H1 (cell line): Measurements from ENCODE around the gene ADGRG1. TPM values are rescaled to one million over a fixed set of nuclear protein-coding genes. Genes with fewer than 3 reads are reported as not detected.

Experiments
- CTCF ChIA-PET: fragments of 300-600 bp; sonication (Branson Sonifier 250); formaldehyde crosslinking; loops from one replicate; lab custom pipeline; 2021; ENCODE audit not compliant: partially characterized antibody; lab: Charles Lee
- POLR2A ChIA-PET: fragments of 300-600 bp; sonication (Branson Sonifier 250); formaldehyde crosslinking; loops from one replicate; lab custom pipeline; 2021; ENCODE audit warnings: inconsistent platforms; ENCODE audit not compliant: partially characterized antibody; lab: Charles Lee
- DNase-seq, 2 experiments: peaks; one replicate each; pipeline versions ENCODE4 v3.0.0 to v3.0.0-alpha.2; 2010 to 2022; ENCODE audit warnings: low spot score in 2 of 2, low read depth in 1 of 2, mixed read lengths in 1 of 2
- FAIRE-seq: peaks from 2 replicates; lab custom pipeline; 2011; peaks lifted over from hg19 to GRCh38; lab: Jason Lieb, UNC
- H2AFZ ChIP-seq: 2 replicates; pipeline ENCODE4 v1.8.1; 2012; ENCODE audit warnings: low read length, inconsistent platforms
- H2AK5ac ChIP-seq: 2 replicates; pipeline ENCODE4 v1.6.1; 2013; ENCODE audit warnings: low read depth, low read length
- H2BK120ac ChIP-seq: replicated peaks from 2 replicates; pipeline ENCODE3; 2013; ENCODE audit warnings: low read depth, low read length, inconsistent platforms
- H2BK12ac ChIP-seq: 2 replicates; pipeline ENCODE4 v1.6.1; 2013; ENCODE audit warnings: low read depth, low read length
- H2BK15ac ChIP-seq: 2 replicates; pipeline ENCODE4 v1.6.1; 2013; ENCODE audit warnings: low read length
- H2BK20ac ChIP-seq: 2 replicates; pipeline ENCODE4 v1.6.1; 2013; ENCODE audit warnings: low read length
- H2BK5ac ChIP-seq: 2 replicates; pipeline ENCODE4 v1.6.1; 2013; ENCODE audit warnings: low read depth, low read length
- H3K14ac ChIP-seq: 2 replicates; pipeline ENCODE4 v1.6.1; 2013; ENCODE audit warnings: inconsistent platforms; ENCODE audit not compliant: insufficient read length
- H3K18ac ChIP-seq: 2 replicates; pipeline ENCODE4 v1.6.1; 2013; ENCODE audit warnings: low read length; ENCODE audit errors: extremely low read depth
- H3K23ac ChIP-seq: 2 replicates; pipeline ENCODE4 v1.6.1; 2013; ENCODE audit warnings: inconsistent platforms; ENCODE audit not compliant: insufficient read length
- H3K23me2 ChIP-seq: 2 replicates; pipeline ENCODE4 v1.6.1; 2013; ENCODE audit warnings: low read depth, low read length
- H3K27ac ChIP-seq: 2 replicates; pipeline ENCODE4 v1.6.1; 2011; ENCODE audit warnings: low read depth, low read length, inconsistent platforms
- H3K27me3 ChIP-seq, 4 experiments: replicated peaks in 1 of 4; 1 replicate in 1 of 4; 2 replicates in 3 of 4; pipeline versions ENCODE4 v1.6.1 to v1.8.1; 2011 to 2013; ENCODE audit warnings: low read length in 3 of 4, mild to moderate bottlenecking in 3 of 4, inconsistent platforms in 2 of 4, mixed read lengths in 2 of 4, moderate library complexity in 1 of 4; ENCODE audit not compliant: control insufficient read depth in 3 of 4, insufficient read depth in 3 of 4; ENCODE audit errors: extremely low read depth in 1 of 4
- H3K36me3 ChIP-seq, 4 experiments: 2 replicates each; pipeline versions ENCODE4 v1.6.1 to v1.8.1; 2011 to 2013; ENCODE audit warnings: mild to moderate bottlenecking in 4 of 4, low read length in 3 of 4, moderate library complexity in 2 of 4, control low read depth in 1 of 4, inconsistent platforms in 1 of 4; ENCODE audit not compliant: insufficient read depth in 4 of 4, control insufficient read depth in 2 of 4
- H3K4ac ChIP-seq: replicated peaks from 2 replicates; pipeline ENCODE3; 2013; ENCODE audit warnings: low read length, low read depth, mixed read lengths, inconsistent platforms; ENCODE audit not compliant: insufficient read length
- H3K4me1 ChIP-seq, 4 experiments: replicated peaks in 1 of 4; 1 replicate in 1 of 4; 2 replicates in 3 of 4; pipeline versions ENCODE4 v1.6.1 to v1.8.1; 2011 to 2013; ENCODE audit warnings: low read length in 3 of 4, inconsistent platforms in 2 of 4, mixed read lengths in 1 of 4; ENCODE audit not compliant: insufficient read depth in 4 of 4, control insufficient read depth in 3 of 4
- H3K4me2 ChIP-seq, 2 experiments: 2 replicates each; pipeline versions ENCODE4 v1.6.1 to v1.8.1; 2011 to 2013; ENCODE audit warnings: low read depth in 2 of 2, low read length in 2 of 2, control low read depth in 1 of 2, inconsistent platforms in 1 of 2, mild to moderate bottlenecking in 1 of 2; ENCODE audit not compliant: insufficient read depth in 1 of 2
- H3K4me3 ChIP-seq, 4 experiments: fragments of 200-600, 300-600 bp in 1 of 4; sonication (generic), shearing (Covaris generic), sonication (Bioruptor Twin) in 1 of 4; 2 replicates each; pipeline versions ENCODE4 v1.5.1 to v1.8.1; 2011 to 2016; ENCODE audit warnings: low read length in 4 of 4, low read depth in 3 of 4, control low read depth in 2 of 4, inconsistent platforms in 2 of 4, mild to moderate bottlenecking in 2 of 4, mixed read lengths in 1 of 4, moderate library complexity in 1 of 4; ENCODE audit not compliant: insufficient read depth in 2 of 4; ENCODE audit errors: extremely low read depth in 1 of 4
- H3K56ac ChIP-seq: replicated peaks from 2 replicates; pipeline ENCODE3; 2013; ENCODE audit warnings: low read depth, mild to moderate bottlenecking, mixed read lengths, low read length, inconsistent platforms; ENCODE audit not compliant: insufficient read length
- H3K79me1 ChIP-seq: 2 replicates; pipeline ENCODE4 v1.6.1; 2013; ENCODE audit warnings: low read depth, low read length, control low read depth
- H3K79me2 ChIP-seq, 2 experiments: 2 replicates each; pipeline versions ENCODE4 v1.6.1 to v1.8.1; 2012 to 2013; ENCODE audit warnings: low read length in 2 of 2, mild to moderate bottlenecking in 2 of 2, inconsistent platforms in 1 of 2; ENCODE audit not compliant: insufficient read depth in 2 of 2, control insufficient read depth in 1 of 2
- H3K9ac ChIP-seq, 4 experiments: replicated peaks in 1 of 4; 1 replicate in 1 of 4; 2 replicates in 3 of 4; pipeline versions ENCODE4 v1.6.1 to v1.8.1; 2011 to 2013; ENCODE audit warnings: low read depth in 3 of 4, low read length in 3 of 4, control low read depth in 2 of 4, mild to moderate bottlenecking in 2 of 4, moderate library complexity in 2 of 4, inconsistent platforms in 1 of 4; ENCODE audit errors: extremely low read depth in 1 of 4
- H3K9me3 ChIP-seq, 2 experiments: 2 replicates each; pipeline versions ENCODE4 v1.6.1 to v1.8.1; 2012 to 2013; ENCODE audit warnings: mild to moderate bottlenecking in 2 of 2, moderate library complexity in 2 of 2, control low read depth in 1 of 2, inconsistent platforms in 1 of 2, low read depth in 1 of 2, low read length in 1 of 2, mixed read lengths in 1 of 2; ENCODE audit not compliant: insufficient read depth in 2 of 2
- H4K20me1 ChIP-seq, 2 experiments: replicated peaks in 1 of 2; 2 replicates each; pipeline versions ENCODE3 to v1.8.1; 2011 to 2013; ENCODE audit warnings: inconsistent platforms in 2 of 2, low read length in 2 of 2, mild to moderate bottlenecking in 1 of 2; ENCODE audit not compliant: insufficient read depth in 2 of 2, control insufficient read depth in 1 of 2
- H4K5ac ChIP-seq: 2 replicates; pipeline ENCODE4 v1.6.1; 2013; ENCODE audit warnings: low read length, low read depth, mixed read lengths, inconsistent platforms; ENCODE audit not compliant: insufficient read length
- H4K8ac ChIP-seq: 2 replicates; pipeline ENCODE4 v1.8.0; 2013; ENCODE audit warnings: mild to moderate bottlenecking, moderate library complexity, low read length, inconsistent platforms; ENCODE audit not compliant: insufficient read depth; ENCODE audit errors: extremely low read depth
- H4K91ac ChIP-seq: replicated peaks from 2 replicates; pipeline ENCODE3; 2013; ENCODE audit warnings: low read length, mixed read lengths, inconsistent platforms; ENCODE audit not compliant: insufficient read length
- POLR2A ChIP-seq, 2 experiments: IDR thresholded peaks; 1 replicate in 1 of 2; 2 replicates in 1 of 2; pipeline ENCODE4 v1.6.1; 2011; ENCODE audit warnings: low read depth in 2 of 2, low read length in 2 of 2, mild to moderate bottlenecking in 2 of 2; ENCODE audit errors: control extremely low read depth in 1 of 2
- SAP30 ChIP-seq: fragments of 300-600 bp; sonication (generic); IDR thresholded peaks from 2 replicates; pipeline ENCODE4 v1.7.1; 2012; ENCODE audit warnings: low read length, moderate library complexity, mild to moderate bottlenecking, inconsistent platforms; ENCODE audit not compliant: insufficient read depth, insufficient replicate concordance
- SP1 ChIP-seq: IDR thresholded peaks from 2 replicates; pipeline ENCODE4 v1.6.1; 2011; ENCODE audit warnings: low read depth, low read length
- WGBS, 2 experiments: shearing (Covaris generic) in 1 of 2; methylation state at CpG; one replicate each; pipeline versions ENCODE4 v1.1.6 to v1.1.7; 2013 to 2015; ENCODE audit warnings: low lambda C conversion rate in 2 of 2, mixed read lengths in 2 of 2, inconsistent platforms in 1 of 2, low coverage in 1 of 2, missing lambda C conversion rate in 1 of 2; ENCODE audit not compliant: insufficient replicate concordance in 2 of 2, insufficient coverage in 1 of 2, insufficient read length in 1 of 2; ENCODE audit errors: extremely low coverage in 1 of 2, missing lambda C conversion rate in 1 of 2; 5-methylcytosine and 5-hydroxymethylcytosine counted together
- polyA plus RNA-seq, 7 experiments: library from polyadenylated mRNA; depleted of rRNA in 3 of 7; stranded (reverse) in 5 of 7; unstranded in 2 of 7; fragments of >200 nt in 5 of 7; fragments of 200-250 nt in 2 of 7; gene quantifications; 1 replicate in 5 of 7; 2 replicates in 1 of 7; 4 replicates in 1 of 7; pipeline versions ENCODE4 v1.2.1 to v1.2.3, GENCODE V29; 2011 to 2013; ENCODE audit warnings: missing spikeins in 2 of 7, mixed read lengths in 2 of 7
- total RNA-seq: library from RNA; stranded (reverse); fragmentation: NEBNext Ultra II Directional; extraction: Animal tissue kit (Norgen Biotek cat#: 25700); gene quantifications from 2 replicates; pipeline ENCODE4 v1.2.1, GENCODE V29; 2021

Gene ADGRG1
- total and polyA plus RNA-seq, 2 of the 8 experiments (the other 6 are each of a cell fraction or from before 2014, with no cell fraction given), result 1.3 to 2.6 TPM

DNA sequence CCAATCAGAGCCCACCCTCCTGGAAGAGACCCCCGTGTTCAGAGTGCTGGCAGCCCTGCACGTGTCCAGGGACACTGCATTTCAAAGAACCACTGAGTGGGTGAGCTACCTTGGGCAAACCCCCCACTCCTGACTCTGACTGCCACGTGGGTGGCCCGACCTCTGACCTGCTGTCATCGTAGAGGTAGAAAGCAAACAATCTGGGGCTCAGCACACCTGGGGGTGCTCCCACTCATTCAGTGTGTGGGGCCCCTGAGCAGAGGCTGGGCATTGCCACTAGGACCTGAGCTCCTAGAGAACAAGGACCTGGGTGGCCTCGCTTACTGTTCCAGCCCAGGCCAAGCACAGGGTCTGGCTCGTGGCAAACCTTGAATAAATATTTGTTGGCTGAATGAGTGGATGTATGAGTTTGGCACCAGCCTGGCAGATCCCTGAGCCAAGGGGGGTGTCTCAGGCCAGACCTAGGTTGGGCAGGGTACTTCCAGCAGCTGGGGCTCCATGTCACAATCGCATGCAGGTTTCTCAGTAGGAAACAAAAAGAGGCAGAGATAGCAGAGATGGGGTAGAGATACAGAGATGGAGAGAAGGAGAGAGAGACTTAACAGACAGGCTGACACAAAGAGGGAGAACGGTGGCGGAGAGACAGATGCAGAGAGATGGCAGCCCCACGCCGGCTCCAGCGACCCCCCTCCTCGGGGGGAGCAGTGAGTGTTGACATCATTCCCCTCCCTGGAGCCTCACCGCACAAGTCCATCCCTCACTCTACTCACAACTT is 60.7 kb downstream of the ADGRG1 start:
- Histone ChIP-seq H3K79me2 (no peaks in the 10 kb centered on the region), H2BK20ac (no peak overlapping the region), H3K9me3 (no peaks in the 10 kb centered on the region), H3K9ac (no peak overlapping the region), H3K4me2 (no peak overlapping the region), H2BK15ac (no peak overlapping the region), H3K27ac (no peak overlapping the region), H4K91ac (no peak overlapping the region), H3K23me2 (no peaks in the 10 kb centered on the region), H3K27me3 (no peaks in the 10 kb centered on the region), H3K18ac (peak overlapping the region; percentile 32; the same call in 1 of the 2 replicates), H3K56ac (no peak overlapping the region), H4K20me1 (no peaks in the 10 kb centered on the region), H4K8ac (no peak overlapping the region; the same call in 1 of the 2 replicates), H4K5ac (no peak overlapping the region), H3K4ac (no peak overlapping the region), H3K4me3 (no peak overlapping the region), H2BK5ac (no peak overlapping the region), H2BK120ac (no peak overlapping the region), H2BK12ac (no peak overlapping the region), H3K23ac (no peak overlapping the region), H3K79me1 (no peaks in the 10 kb centered on the region), H2AK5ac (no peak overlapping the region), H3K14ac (no peak overlapping the region), H2AFZ (no peak overlapping the region), H3K36me3 (no peaks in the 10 kb centered on the region), H3K4me1 (peaks cover 0 to 7% (median under 1%) of the 10 kb centered on the region in 4 experiments; a peak in 1 of 7 replicates)
- FAIRE-seq (no peak), DNase-seq (no peak)
- TF ChIP-seq SP1 (no peak), SAP30 (no peak), POLR2A (IDR thresholded peaks at IDR 0.05; ENCODE audit: control extremely low read depth in 1 of 2, low read depth in 2 of 2, low read length in 2 of 2) (no peak)
- ChIA-PET CTCF (interaction anchor here (0.8 to 1.7 kb wide), 4 partner anchors 14 to 113 kb away, joined by 3 to 6 read pairs (median 4); no protein-coding TSS in a partner anchor), POLR2A (interaction anchor here (1.0 to 2.1 kb wide), 3 partner anchors 12 to 45 kb away, joined by 4 to 6 read pairs (median 5); no protein-coding TSS in a partner anchor)
- WGBS, 2 experiments, result 88% methylated on average over 15 of the region's 15 CpGs; no CpG with 5 or more reads in 1 of the 2 experiments
